OCI-LY3 (cell line): ENCODE measurements around the gene ABCC6.
"Not testable (repeated sequence)": the region's sequence is repeated elsewhere in the genome, so short reads cannot be mapped to it uniquely, and the experiment has no call there.

Experiments
- H2AFZ ChIP-seq: fragments of 200-600, 300-600 bp; shearing (Covaris generic); 2 replicates; pipeline ENCODE4 v1.6.0; 2014; ENCODE audit warnings: antibody characterized with exemption, low read depth, low read length
- H3K27ac ChIP-seq: fragments of 200-600, 300-600 bp; sonication (generic); 2 replicates; pipeline ENCODE4 v1.5.1; 2014; ENCODE audit warnings: mild to moderate bottlenecking, low read length, moderate library complexity, mixed read lengths
- H3K27me3 ChIP-seq: fragments of 200-600, 300-600 bp; sonication (generic); 2 replicates; pipeline ENCODE4 v1.6.1; 2014; ENCODE audit warnings: low read depth, low read length, mixed read lengths
- H3K36me3 ChIP-seq: fragments of 200-600, 300-600 bp; sonication (generic); replicated peaks from 2 replicates; pipeline ENCODE3; 2014; ENCODE audit warnings: low read depth, low read length, mixed read lengths
- H3K4me1 ChIP-seq: fragments of 300-600, 200-600 bp; sonication (generic); 2 replicates; pipeline ENCODE4 v1.6.1; 2014; ENCODE audit warnings: low read length, mixed read lengths
- H3K4me2 ChIP-seq: fragments of 200-600, 300-600 bp; sonication (generic); 2 replicates; pipeline ENCODE4 v1.6.1; 2014; ENCODE audit warnings: low read length, mixed read lengths
- H3K4me3 ChIP-seq: fragments of 300-600, 200-600 bp; sonication (generic); 2 replicates; pipeline ENCODE4 v1.5.1; 2014; ENCODE audit warnings: antibody characterized with exemption, mild to moderate bottlenecking, low read length, moderate library complexity
- H3K79me2 ChIP-seq: fragments of 300-600, 200-600 bp; shearing (Covaris generic); 2 replicates; pipeline ENCODE4 v1.6.1; 2014; ENCODE audit warnings: mild to moderate bottlenecking, low read length, mixed read lengths
- H3K9ac ChIP-seq: fragments of 300-600, 200-600 bp; shearing (Covaris generic); 2 replicates; pipeline ENCODE4 v1.6.0; 2014; ENCODE audit warnings: mild to moderate bottlenecking, low read length, moderate library complexity
- H3K9me3 ChIP-seq: fragments of 200-600, 300-600 bp; shearing (Covaris generic); 2 replicates; pipeline ENCODE4 v1.6.1; 2014; ENCODE audit warnings: low read length, mixed read lengths; ENCODE audit not compliant: insufficient read depth
- H4K20me1 ChIP-seq: fragments of 200-600, 300-600 bp; sonication (generic); 2 replicates; pipeline ENCODE4 v1.6.1; 2016; ENCODE audit warnings: low read length, mixed read lengths; ENCODE audit not compliant: insufficient read depth
- EZH2phosphoT487 ChIP-seq: fragments of 200-600 bp; shearing (Covaris generic); IDR thresholded peaks from 2 replicates; pipeline ENCODE4 v1.6.1; 2018; ENCODE audit warnings: antibody characterized with exemption, mixed run types, low read depth
- TF ChIP-seq, protein P1 (sequence below): fragments of 200-600, 300-600 bp; sonication (generic); IDR thresholded peaks from 2 replicates; pipeline ENCODE4 v1.5.1; 2014; ENCODE audit warnings: antibody characterized with exemption, low read length, low read depth

Gene ABCC6

DNA sequence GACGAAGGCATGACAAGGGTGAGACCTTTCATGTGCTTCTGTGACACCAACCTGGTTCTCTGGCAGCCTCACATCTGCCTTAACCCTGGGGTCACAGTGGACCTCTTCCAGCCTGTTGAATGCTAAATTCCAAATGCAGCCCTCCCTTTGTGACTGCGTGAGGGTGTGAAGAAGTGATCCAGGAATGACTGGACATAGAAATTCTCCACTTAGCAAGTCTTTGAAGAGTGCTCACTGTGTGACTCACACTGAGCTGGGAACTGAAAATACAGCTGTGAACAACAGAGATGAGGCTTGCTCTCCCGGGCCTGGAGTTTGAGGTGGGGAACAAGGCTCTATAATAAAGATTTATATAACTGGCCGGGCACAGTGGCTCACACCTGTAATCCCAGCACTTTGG lies 23.9 kb downstream of the ABCC6 start:
- not testable (repeated sequence) for H3K4me2 ChIP-seq, H2AFZ ChIP-seq, H3K9ac ChIP-seq, H4K20me1 ChIP-seq, H3K36me3 ChIP-seq, H3K27me3 ChIP-seq, H3K79me2 ChIP-seq, H3K9me3 ChIP-seq, H3K4me3 ChIP-seq, H3K27ac ChIP-seq
- H3K4me1 ChIP-seq, result peaks cover 32% of the 10 kb centered on the region

GRCh38 chr16:16197966-16198365 lies 25.3 kb downstream of the ABCC6 start:
- H3K9ac ChIP-seq, result no peak overlapping the region
- no peaks in the 10 kb centered on the region for H3K79me2 ChIP-seq
- H3K4me1 ChIP-seq, result peaks cover 36% of the 10 kb centered on the region
- no peak overlapping the region for H3K4me2 ChIP-seq
- no peak overlapping the region for H3K4me3 ChIP-seq
- H3K27ac ChIP-seq, result no peak overlapping the region
- H2AFZ ChIP-seq, result no peak overlapping the region
- no peak for TF ChIP-seq EZH2phosphoT487
- TF ChIP-seq, protein P1, sequence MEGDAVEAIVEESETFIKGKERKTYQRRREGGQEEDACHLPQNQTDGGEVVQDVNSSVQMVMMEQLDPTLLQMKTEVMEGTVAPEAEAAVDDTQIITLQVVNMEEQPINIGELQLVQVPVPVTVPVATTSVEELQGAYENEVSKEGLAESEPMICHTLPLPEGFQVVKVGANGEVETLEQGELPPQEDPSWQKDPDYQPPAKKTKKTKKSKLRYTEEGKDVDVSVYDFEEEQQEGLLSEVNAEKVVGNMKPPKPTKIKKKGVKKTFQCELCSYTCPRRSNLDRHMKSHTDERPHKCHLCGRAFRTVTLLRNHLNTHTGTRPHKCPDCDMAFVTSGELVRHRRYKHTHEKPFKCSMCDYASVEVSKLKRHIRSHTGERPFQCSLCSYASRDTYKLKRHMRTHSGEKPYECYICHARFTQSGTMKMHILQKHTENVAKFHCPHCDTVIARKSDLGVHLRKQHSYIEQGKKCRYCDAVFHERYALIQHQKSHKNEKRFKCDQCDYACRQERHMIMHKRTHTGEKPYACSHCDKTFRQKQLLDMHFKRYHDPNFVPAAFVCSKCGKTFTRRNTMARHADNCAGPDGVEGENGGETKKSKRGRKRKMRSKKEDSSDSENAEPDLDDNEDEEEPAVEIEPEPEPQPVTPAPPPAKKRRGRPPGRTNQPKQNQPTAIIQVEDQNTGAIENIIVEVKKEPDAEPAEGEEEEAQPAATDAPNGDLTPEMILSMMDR, result no peak
- H3K36me3 ChIP-seq, result no peaks in the 10 kb centered on the region
- no peaks in the 10 kb centered on the region for H3K9me3 ChIP-seq
- H3K27me3 ChIP-seq, result no peaks in the 10 kb centered on the region
- no peaks in the 10 kb centered on the region for H4K20me1 ChIP-seq

GRCh38 chr16:16197331-16197730 lies 26.0 kb downstream of the ABCC6 start:
- no peaks in the 10 kb centered on the region for H3K79me2 ChIP-seq
- H3K4me2 ChIP-seq, result no peak overlapping the region
- no peak overlapping the region for H3K4me3 ChIP-seq
- no peaks in the 10 kb centered on the region for H3K27me3 ChIP-seq
- no peak overlapping the region for H2AFZ ChIP-seq
- no peaks in the 10 kb centered on the region for H3K9me3 ChIP-seq
- H3K9ac ChIP-seq, result no peak overlapping the region
- no peaks in the 10 kb centered on the region for H4K20me1 ChIP-seq
- peaks cover 31% of the 10 kb centered on the region for H3K4me1 ChIP-seq
- no peak overlapping the region for H3K27ac ChIP-seq
- no peak for TF ChIP-seq EZH2phosphoT487
- TF ChIP-seq, protein P1, result no peak
- H3K36me3 ChIP-seq, result no peaks in the 10 kb centered on the region

DNA sequence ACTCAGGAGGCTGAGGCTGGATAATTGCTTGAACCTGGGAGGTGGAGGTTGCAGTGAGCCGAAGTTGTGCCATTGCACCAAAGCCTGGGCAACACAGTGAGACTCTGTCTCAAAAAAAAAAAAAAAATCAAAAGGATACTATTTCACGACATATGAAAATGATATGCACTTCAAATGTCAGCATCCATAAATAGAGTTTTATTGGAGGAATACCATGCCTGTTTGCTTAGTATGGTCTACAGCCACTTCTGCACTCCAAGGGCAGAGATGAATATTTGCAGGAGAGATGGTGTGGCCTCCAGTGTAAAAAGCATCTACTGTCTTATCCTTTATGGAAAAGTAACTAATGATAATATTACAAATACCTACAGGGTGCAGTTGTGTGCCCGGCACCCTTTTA lies 27.2 kb downstream of the ABCC6 start:
- H3K4me2 ChIP-seq, result no peak overlapping the region
- no peak overlapping the region for H3K27ac ChIP-seq
- no peak overlapping the region for H3K4me3 ChIP-seq
- no peaks in the 10 kb centered on the region for H3K27me3 ChIP-seq
- TF ChIP-seq EZH2phosphoT487, result no peak
- TF ChIP-seq, protein P1, result no peak
- no peak overlapping the region for H3K9ac ChIP-seq
- no peaks in the 10 kb centered on the region for H4K20me1 ChIP-seq
- H2AFZ ChIP-seq, result no peak overlapping the region
- H3K9me3 ChIP-seq, result no peaks in the 10 kb centered on the region
- H3K36me3 ChIP-seq, result no peaks in the 10 kb centered on the region
- H3K79me2 ChIP-seq, result no peaks in the 10 kb centered on the region
- peaks cover 20% of the 10 kb centered on the region for H3K4me1 ChIP-seq
